SU-DHL-6 (cell line): ENCODE results near the gene SWT1.

Experiments
- H2AFZ ChIP-seq: fragments of 200-600 bp; sonication (generic); 2 replicates; pipeline ENCODE4 v1.6.1; 2014; ENCODE audit warnings: low read depth, mild to moderate bottlenecking, moderate library complexity, mixed read lengths, antibody characterized with exemption, low read length; ENCODE audit not compliant: severe bottlenecking
- H3F3A ChIP-seq: fragments of 200-600 bp; shearing (Covaris generic); 2 replicates; pipeline ENCODE4 v1.6.0; 2016; ENCODE audit warnings: antibody characterized with exemption, mild to moderate bottlenecking; ENCODE audit not compliant: insufficient read depth
- H3K27ac ChIP-seq: fragments of 200-600 bp; sonication (generic); 2 replicates; pipeline ENCODE4 v1.5.1; 2016; ENCODE audit warnings: low read depth, mild to moderate bottlenecking, low read length, moderate library complexity, mixed read lengths
- H3K27me3 ChIP-seq: fragments of 200-600 bp; sonication (generic), shearing (Covaris generic); 2 replicates; pipeline ENCODE4 v1.6.0; 2014; ENCODE audit warnings: mild to moderate bottlenecking, low read length
- H3K36me3 ChIP-seq: fragments of 200-600 bp; sonication (generic); 2 replicates; pipeline ENCODE4 v1.6.1; 2014; ENCODE audit warnings: mild to moderate bottlenecking, low read length, mixed read lengths
- H3K4me2 ChIP-seq: fragments of 300-600, 200-600 bp; shearing (Covaris generic), sonication (generic); 2 replicates; pipeline ENCODE4 v1.6.0; 2014; ENCODE audit warnings: low read length, low read depth, mild to moderate bottlenecking; ENCODE audit not compliant: poor library complexity, severe bottlenecking
- H3K4me3 ChIP-seq: fragments of 200-600 bp; sonication (generic); 2 replicates; pipeline ENCODE4 v1.5.1; 2014; ENCODE audit warnings: antibody characterized with exemption, low read length, mild to moderate bottlenecking, mixed read lengths; ENCODE audit not compliant: insufficient read depth, poor library complexity, severe bottlenecking
- H3K79me2 ChIP-seq: fragments of 200-600 bp; sonication (generic); 2 replicates; pipeline ENCODE4 v1.6.1; 2014; ENCODE audit warnings: mild to moderate bottlenecking, low read length, moderate library complexity; ENCODE audit not compliant: insufficient read depth
- H3K9ac ChIP-seq: fragments of 200-600 bp; sonication (generic); 2 replicates; pipeline ENCODE4 v1.7.0; 2014; ENCODE audit warnings: mild to moderate bottlenecking, low read length
- H3K9me2 ChIP-seq: fragments of 200-600 bp; sonication (generic); replicated peaks from 2 replicates; pipeline ENCODE4 v1.6.1; 2014; ENCODE audit warnings: low read length; ENCODE audit not compliant: insufficient read depth
- H3K9me3 ChIP-seq: fragments of 200-600 bp; sonication (generic); 2 replicates; pipeline ENCODE4 v1.6.1; 2014; ENCODE audit warnings: low read length, mixed read lengths; ENCODE audit not compliant: insufficient read depth
- H4K20me1 ChIP-seq: fragments of 200-600 bp; sonication (generic); 2 replicates; pipeline ENCODE4 v1.6.1; 2014; ENCODE audit warnings: low read depth, mild to moderate bottlenecking, antibody characterized with exemption, low read length, moderate library complexity, mixed read lengths
- EZH2phosphoT487 ChIP-seq: fragments of 200-600 bp; sonication (generic), shearing (Covaris generic); conservative IDR thresholded peaks from 2 replicates; pipeline ENCODE4 v1.6.1; 2018; ENCODE audit warnings: mild to moderate bottlenecking, antibody characterized with exemption, low read length, moderate library complexity, mixed read lengths
- TF ChIP-seq, protein P1 (sequence below): fragments of 200-600 bp; sonication (generic); IDR thresholded peaks from one replicate; pipeline ENCODE4 v1.5.1; 2017; ENCODE audit warnings: antibody characterized with exemption, mild to moderate bottlenecking, low read length, moderate library complexity; ENCODE audit not compliant: insufficient read depth, poor library complexity, severe bottlenecking

Gene SWT1

DNA sequence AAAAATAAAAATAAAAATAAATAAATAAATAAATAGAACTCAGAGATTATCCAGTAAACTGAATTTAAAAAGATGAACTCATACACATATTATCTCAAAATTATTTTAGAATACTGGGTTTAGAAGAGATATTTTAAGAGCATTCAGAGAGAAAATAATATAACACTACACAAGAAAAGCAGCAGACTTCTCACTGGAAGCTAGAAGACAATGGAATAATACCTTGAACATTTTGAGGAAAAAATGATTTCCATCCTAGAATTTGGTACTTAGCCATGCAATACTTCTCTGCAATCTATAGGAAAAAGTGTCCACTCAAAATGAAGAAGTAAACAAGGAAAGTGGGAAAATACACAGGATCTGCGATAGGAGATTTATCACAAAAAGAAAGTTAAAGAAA is 24.4 kb upstream of the SWT1 start:
- Histone ChIP-seq H3K4me3 (no peak overlapping the region), H2AFZ (no peak overlapping the region), H3K36me3 (peaks cover 12% of the 10 kb centered on the region; the same call in 1 of the 2 replicates), H3K4me2 (no peak overlapping the region), H4K20me1 (no peaks in the 10 kb centered on the region), H3K27me3 (no peaks in the 10 kb centered on the region), H3K9me3 (no peaks in the 10 kb centered on the region), H3K27ac (no peak overlapping the region), H3K9ac (no peak overlapping the region), H3F3A (no peaks in the 10 kb centered on the region), H3K79me2 (no peaks in the 10 kb centered on the region), H3K9me2 (no peaks in the 10 kb centered on the region)
- TF ChIP-seq, protein P1, sequence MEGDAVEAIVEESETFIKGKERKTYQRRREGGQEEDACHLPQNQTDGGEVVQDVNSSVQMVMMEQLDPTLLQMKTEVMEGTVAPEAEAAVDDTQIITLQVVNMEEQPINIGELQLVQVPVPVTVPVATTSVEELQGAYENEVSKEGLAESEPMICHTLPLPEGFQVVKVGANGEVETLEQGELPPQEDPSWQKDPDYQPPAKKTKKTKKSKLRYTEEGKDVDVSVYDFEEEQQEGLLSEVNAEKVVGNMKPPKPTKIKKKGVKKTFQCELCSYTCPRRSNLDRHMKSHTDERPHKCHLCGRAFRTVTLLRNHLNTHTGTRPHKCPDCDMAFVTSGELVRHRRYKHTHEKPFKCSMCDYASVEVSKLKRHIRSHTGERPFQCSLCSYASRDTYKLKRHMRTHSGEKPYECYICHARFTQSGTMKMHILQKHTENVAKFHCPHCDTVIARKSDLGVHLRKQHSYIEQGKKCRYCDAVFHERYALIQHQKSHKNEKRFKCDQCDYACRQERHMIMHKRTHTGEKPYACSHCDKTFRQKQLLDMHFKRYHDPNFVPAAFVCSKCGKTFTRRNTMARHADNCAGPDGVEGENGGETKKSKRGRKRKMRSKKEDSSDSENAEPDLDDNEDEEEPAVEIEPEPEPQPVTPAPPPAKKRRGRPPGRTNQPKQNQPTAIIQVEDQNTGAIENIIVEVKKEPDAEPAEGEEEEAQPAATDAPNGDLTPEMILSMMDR = no peak
- no peak for TF ChIP-seq EZH2phosphoT487

DNA sequence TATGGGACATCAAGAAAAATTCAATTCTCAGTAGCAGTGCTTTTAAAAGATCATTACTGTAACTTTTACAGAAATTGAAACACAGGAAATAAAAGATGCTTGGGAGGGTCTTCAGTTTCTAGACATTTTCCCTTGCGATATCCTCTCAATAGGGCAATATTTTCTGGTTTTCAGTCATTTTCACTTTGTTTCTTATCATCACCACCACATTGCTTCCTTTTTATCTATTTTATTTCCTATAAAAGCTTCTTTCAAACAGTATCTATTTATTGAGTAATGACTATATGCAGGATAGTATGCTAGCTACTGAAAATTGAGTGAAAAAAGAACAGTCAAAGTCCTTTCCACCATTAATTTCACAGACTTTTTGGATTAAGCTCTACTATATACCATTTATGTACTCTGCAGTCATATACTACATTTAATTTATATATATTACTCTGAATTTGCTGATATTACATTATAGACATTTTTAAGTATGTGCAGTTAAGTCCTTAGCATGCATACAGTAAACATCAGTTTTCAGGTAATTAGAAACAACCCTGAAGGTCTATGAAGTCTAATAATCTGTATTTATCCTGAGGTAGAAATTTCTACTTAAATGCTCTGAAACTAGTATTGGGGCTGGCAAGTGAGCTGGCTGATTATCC is 18.9 kb upstream of the SWT1 start:
- H3K4me2 ChIP-seq = no peak overlapping the region
- H3K9me3 ChIP-seq = no peaks in the 10 kb centered on the region
- H3K27me3 ChIP-seq = no peaks in the 10 kb centered on the region
- H2AFZ ChIP-seq = no peak overlapping the region
- H3K36me3 ChIP-seq = peaks cover 11% of the 10 kb centered on the region; the same call in 1 of the 2 replicates
- no peaks in the 10 kb centered on the region for H4K20me1 ChIP-seq
- no peak overlapping the region for H3K4me3 ChIP-seq
- no peaks in the 10 kb centered on the region for H3K9me2 ChIP-seq
- no peaks in the 10 kb centered on the region for H3F3A ChIP-seq
- TF ChIP-seq, protein P1 = no peak
- no peak for TF ChIP-seq EZH2phosphoT487
- no peak overlapping the region for H3K27ac ChIP-seq
- H3K9ac ChIP-seq = no peak overlapping the region
- H3K79me2 ChIP-seq = no peaks in the 10 kb centered on the region

DNA sequence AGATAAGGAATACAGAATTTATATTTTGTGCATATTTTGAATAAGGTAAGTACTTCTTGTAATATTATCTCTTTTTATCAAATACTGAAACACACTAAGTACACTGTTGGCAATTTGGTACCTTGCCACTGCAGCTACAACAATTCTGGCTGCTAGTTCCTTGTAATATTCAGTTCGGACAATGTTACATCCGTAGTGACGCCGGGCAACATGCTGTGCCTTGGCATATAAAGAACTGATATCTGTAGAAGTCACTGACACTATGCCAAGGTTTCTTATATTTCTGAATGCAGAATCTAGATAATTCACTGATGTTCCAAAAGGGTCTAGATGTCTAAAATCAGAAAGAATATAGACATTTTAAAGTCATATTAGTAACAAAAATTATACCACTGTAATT is 17.7 kb upstream of the SWT1 start:
- no peak overlapping the region for H3K9ac ChIP-seq
- no peaks in the 10 kb centered on the region for H4K20me1 ChIP-seq
- H3K79me2 ChIP-seq = no peaks in the 10 kb centered on the region
- H2AFZ ChIP-seq = no peak overlapping the region
- no peak for TF ChIP-seq EZH2phosphoT487
- TF ChIP-seq, protein P1 = no peak
- H3K9me2 ChIP-seq = no peaks in the 10 kb centered on the region
- no peak overlapping the region for H3K4me2 ChIP-seq
- H3F3A ChIP-seq = no peaks in the 10 kb centered on the region
- no peaks in the 10 kb centered on the region for H3K27me3 ChIP-seq
- no peak overlapping the region for H3K27ac ChIP-seq
- peaks cover 14% of the 10 kb centered on the region; the same call in 1 of the 2 replicates for H3K36me3 ChIP-seq
- H3K9me3 ChIP-seq = no peaks in the 10 kb centered on the region
- no peak overlapping the region for H3K4me3 ChIP-seq
